Fibroblast of skin of scalp (primary cell): ENCODE measurements around the gene SBNO2.
"Not testable (repeated sequence)": the region's sequence is repeated elsewhere in the genome, so short reads cannot be mapped to it uniquely, and the experiment has no call there.

Experiments
- DNase-seq: peaks from one replicate; pipeline ENCODE4 v3.0.0-alpha.2; 2013

SBNO2 gene

DNA sequence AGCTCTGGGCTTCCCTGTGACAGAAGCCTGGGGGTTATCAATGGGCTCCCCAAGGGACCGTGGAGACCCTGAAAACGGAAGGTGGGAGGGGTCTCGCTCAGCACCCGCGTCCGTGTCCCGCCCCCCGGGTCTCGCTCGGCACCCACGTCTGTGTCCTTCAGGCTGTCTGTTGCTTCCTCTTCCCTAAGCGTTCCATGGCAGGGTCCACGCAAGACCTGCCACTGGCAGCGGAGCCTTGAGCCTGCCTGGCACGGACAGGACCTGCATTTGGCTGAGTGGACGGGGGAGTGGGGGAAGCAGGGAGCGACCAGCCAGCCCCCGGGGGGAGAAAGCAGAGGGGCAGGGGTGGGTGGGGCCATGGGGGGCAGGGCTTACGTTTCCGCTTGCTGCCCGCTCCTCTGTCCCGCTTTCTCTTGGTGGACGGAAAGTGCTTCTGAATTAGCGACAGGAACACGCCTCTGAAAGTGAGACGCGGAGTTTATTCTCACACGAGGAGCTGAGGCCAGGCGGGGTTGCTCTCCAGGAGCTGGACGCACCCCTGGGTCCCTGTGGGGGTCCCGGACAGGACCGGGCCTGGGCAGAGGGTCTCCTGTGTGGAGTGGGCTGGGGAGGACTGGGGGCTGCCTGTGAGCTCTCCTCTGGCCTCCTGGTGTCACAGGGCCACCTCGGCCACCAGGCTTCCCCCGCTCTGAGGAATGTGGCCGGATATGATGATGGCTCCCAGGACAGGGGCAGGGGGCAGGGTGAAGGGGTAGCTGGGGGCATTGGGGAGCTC is 58.2 kb downstream of the SBNO2 start:
- DNase-seq, result no peak

DNA sequence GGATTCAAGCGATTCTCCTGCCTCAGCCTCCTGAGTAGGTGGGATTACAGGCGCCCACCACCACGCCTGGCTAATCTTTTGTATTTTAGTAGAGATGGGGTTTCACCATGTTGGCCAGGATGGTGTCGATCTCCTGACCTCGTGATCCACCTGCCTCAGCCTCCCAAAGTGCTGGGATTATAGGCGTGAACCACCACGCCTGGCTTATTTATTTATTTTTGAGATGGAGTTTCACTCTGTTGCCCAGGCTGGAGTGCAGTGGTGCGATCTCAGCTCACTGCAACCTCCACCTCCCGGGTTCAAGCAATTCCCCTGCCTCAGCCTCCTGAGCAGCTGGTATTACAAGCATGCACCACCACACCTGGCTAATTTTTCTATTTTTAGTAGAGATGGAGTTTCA is 59.3 kb downstream of the SBNO2 start:
- not testable (repeated sequence) for DNase-seq

DNA sequence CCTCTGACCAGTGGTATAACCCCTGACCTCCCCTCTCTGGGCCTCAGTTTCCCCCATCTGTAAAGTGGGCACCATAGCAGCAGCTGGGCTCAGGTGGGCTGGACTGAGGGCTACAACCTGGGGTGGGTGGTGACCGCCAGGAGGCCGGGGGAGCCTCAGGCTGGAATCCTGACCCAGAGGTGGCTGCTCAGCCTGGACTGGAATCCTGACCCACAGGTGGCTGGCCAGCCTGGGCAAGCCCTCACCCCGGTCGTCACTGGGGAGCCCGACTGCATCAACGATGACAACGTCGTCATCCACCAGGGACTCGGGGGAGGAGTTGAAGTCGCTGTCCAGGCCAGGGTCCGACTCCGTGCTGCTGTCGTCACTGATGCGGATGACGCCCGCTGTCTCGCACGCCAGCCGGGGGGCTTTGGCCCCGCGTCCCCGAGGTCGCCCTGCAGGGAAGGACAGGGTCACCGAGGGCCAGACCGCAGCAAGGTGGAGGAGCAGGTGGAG is 60.0 kb downstream of the SBNO2 start:
- no peak for DNase-seq

DNA sequence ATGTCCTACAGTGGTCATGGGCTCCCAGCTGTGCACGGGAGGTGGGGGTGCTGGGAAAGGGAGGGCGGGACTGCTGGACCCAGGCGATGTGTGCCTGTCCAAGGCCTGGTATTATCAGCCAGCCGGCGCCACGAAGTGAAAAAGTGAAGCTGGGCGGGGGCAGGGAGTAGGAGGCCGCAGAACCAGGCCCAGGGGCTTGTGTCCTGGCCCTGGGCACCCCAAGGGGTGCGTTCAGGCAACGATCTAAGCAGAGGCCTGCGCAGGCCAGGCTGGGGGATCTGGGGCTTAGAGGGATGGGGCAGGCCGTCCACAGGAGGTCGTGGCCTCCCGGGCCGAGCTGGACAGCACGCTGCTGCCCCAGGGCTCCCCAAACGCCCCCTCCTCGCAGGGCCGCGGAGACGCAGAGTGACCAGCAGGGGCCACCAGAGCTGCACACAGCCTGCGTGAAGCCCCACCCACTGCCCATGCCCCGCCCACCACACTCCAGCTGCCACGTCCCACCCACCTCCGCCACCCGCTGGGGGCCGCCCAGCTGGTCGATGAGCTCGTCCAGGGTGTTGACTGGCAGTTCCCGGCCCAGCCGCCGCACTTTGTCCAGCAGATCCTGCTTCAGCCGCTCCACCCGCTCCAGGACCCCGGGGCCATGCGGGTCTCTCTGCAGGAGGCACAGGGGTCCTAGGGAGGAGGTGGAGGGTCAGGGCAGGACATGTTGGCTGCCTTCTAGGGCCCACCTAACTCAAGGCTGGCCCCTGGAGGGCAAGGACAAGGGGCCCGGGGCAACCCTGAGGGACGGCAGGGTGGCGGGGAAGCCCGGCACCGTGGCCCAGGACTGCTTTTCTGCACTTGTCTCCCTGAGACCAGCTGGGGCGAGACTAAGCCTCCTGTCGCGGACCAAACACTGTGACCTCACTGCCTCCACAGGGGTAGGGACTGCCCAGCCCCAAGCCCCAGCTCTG is 60.8 kb downstream of the SBNO2 start:
- peak; percentile 93 for DNase-seq

DNA sequence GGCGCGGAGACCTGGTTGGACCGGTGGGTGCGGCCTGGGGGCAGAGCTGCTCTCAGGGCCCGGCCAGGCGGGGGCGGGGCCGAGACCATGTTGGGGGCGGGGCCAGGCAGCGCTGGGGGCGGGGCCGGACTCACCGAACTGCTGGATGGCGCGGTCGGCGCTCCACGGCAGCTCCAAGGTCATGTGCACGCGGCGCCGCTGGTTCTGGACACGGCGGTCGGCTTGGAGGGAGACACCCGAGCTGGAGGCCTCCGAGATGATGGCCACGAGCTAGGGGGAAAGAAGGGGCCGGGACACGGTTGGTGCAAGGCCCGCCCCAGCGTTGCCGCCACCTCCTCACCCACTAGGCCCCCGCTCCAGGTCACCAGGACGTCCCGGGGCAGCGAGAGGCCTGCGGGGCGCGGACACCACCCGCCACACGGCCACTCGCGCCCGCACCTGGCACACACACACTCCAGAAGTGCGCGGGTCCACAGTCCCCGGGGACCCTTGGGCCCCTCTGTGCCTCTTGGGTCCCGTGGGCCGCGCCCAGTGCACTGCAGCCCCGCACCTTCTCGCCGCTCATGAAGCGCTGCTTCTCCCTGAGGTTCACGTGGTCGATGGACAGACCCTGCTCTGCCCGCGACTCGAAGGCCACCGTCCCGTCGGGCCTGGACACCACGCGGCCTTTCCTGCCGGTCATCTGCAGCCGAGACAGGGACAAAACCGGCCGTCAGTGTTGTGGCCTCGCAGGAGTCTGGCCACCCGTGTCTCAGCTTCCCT is 61.6 kb downstream of the SBNO2 start:
- no peak for DNase-seq

DNA sequence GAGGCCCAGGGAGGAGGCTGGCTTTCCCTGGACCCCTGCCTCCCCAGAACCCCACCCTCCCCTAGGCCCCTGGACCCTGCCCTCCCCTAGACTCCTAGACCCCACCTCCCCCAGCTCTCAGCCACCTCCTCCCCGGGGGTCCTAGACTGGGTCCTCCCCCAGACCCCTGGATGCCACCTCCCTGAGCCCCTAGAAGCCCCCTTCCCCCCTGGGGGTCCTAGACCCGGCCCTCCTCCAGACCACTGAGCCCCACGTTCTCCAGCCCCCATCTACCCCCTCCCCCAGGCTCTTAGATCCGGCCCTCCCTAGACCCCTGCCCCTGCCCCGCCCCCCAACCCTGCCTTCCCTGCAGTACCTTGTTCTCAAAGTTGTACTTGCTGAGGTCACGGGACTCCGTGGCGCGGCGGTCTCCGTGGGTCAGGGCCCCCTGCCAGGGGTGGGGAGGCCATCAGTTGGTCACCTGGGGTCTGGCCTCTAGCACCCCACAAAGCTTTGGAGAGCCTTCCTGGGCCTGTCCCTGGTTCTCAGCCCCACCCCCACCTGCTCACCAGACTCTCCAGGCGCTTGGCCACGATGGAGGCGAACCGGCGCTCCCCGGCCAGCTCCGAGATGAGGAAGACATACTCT is 62.3 kb downstream of the SBNO2 start:
- no peak for DNase-seq

DNA sequence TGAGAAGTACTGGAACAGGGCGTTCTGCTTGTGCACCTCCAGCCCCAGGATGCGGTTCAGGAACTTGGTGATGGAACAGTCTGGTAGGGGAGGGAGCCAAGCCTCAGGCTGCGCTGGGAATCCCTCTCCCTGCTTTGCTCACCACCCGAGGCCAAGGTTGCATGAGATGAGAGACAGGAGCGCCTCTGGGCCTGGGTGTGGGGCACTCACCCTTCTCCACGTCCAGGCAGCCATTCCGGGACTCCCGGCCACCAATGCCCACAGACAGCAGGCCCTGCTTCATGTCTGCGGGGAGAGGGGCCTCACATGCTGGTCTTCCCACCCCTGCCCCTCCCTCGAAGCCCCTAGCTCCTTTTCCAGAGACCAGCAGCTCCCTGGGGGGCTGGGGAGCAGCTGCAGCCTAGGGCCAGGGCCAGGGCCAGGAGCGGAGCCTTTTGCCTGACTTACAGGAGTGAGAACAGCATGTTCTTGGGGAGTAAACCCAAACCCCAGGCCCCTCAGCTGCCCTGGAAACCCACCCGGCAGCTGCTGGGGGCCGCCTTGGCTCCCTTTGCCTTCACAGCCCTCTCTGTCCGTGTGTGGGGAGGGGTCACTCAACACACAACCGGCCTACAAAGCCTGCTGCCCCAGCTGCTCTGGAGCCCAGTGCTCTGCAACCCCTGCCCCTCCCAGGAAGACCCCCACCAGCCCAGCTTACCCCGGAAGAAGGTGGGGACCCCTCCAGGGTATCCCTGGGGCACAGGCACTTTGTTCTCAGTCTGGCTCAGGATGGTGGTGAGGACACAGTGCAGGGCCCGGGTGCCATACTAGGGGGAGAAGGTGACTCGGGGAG is 63.0 kb downstream of the SBNO2 start:
- no peak for DNase-seq

DNA sequence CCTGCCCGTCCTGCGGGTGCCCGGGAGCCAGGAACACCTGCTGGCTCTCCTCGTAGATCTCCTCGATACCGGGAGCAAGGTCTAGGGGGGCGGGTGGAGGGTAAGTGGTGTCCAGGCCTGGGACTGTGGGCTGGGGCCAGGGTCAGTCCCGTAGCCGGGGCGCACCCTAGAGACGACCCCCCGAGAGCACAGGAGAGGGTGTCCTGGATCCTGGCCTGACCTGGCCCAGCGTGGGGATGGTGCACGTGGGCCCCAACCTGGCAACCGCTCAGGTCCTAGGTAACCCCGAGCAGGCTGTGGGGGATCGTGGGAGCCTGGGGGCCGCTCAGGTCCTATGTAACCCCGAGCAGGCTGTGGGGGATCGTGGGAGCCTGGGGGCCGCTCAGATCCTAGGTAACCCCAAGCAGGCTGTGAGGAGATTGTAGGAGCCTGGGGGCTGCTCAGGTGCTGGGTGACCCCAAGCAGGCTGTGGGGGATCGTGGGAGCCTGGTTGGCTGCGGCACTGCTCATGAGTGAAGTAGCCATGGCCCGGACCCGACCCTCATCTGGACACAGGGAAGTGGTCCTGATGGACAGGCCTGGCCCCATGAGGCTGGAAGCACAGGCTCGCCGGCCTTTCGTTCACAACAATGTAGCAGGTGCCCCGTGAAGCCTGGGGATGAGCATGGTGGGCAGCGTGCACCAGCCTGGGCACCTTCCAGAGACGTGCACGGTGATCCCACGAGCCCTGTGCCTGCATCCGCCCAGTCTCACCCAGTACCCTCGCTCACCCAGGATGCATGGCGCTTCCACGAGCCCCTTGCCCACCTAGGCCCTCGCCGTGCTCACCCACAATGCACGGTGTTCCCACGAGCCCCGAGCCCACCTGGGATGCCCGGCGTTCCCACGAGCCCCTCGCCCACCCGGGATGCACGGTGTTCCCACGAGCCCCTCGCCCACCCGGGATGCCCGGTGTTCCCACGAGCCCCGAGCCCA is 64.1 kb downstream of the SBNO2 start:
- DNase-seq, result no peak

DNA sequence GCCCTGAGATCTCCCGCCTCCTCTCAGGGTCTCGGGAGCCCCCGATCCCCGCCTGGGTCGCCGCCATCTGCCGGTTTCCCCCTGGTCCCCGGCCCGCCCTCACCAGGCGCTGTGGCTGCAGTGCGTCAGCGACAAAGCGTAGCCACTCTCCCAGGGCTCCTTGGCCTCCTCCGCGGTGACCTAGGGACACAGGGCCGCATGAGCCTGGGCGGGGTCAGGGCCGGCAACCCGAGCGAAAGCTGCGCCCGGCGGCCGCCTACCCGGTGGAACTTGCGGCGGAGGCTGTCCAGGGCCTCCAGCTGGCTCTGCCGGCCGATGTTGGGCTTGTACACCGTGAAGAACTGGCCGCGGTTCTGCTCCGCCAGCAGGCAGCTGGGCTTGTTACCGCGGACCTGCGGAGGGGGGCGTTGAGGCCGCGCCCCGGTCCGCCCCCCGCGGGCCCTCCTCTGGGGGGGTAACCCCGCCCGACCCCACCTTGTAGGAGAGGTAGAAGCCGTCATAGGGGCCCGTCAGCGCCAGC is 65.0 kb downstream of the SBNO2 start:
- DNase-seq, result no peak

DNA sequence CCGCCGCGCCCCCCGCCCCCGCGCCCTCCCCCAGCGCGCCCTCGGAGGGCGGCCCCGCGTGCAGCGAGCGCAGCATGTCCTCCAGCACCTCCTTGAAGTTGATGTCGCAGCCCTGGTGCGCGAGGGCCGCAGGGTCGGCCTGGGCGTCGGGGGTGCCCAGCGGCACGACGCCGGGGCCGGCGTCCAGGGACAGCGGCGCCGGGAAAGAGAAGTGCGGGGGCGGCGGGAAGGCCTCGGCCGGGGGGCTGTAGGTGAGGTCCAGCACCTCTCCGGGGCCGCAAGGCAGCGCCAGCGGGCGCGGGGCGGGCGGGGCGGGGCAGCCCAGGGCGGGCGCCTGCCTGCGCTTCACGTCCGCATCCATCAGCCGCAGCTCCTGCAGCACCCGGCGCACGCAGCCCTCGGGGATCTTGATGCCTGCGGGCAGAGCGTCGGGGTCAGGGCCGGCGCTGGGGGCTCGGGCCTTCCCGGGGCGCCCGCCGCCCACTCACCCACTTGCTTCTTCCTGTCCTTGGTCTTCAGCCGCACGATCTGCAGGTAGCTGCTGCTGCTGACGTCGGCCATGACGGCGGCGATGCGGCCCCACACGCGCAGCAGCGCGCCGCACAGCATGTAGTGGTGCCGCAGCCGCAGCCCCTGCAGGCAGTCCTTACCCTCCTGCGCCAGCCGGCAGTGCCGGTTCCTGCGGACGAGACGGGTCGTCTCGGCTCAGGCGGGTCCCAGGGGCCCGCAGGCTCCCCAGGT is 65.6 kb downstream of the SBNO2 start:
- DNase-seq, result no peak

DNA sequence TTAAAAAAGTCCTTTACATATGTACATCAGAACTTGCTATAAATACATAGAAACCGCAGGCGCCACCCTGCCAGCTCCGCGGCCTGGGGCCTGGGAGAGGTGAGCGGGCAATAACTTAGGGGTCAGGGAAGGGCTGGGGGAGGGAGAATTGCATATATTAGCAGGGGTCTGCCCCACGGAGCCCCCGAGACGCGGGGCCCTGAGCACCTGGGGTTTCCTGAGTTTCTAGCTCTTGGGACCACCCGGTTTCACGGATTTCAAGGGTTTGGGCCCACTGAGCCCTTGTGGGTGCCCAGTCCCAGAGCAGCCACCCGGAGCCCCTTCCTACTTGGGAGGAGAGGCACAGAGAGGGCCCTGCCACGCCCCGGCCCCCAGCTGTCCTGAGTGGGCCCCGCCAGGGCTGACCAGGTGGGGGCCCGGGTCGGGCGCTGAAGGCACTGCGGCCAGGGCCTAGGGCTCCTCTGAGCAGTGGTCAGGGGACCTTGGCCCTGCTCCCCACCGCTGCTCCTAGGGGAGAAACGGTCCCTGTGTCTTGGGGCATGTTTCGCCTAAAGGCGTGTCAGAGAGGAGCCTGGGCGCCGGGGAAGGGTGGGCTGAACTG is 66.3 kb downstream of the SBNO2 start:
- no peak for DNase-seq

DNA sequence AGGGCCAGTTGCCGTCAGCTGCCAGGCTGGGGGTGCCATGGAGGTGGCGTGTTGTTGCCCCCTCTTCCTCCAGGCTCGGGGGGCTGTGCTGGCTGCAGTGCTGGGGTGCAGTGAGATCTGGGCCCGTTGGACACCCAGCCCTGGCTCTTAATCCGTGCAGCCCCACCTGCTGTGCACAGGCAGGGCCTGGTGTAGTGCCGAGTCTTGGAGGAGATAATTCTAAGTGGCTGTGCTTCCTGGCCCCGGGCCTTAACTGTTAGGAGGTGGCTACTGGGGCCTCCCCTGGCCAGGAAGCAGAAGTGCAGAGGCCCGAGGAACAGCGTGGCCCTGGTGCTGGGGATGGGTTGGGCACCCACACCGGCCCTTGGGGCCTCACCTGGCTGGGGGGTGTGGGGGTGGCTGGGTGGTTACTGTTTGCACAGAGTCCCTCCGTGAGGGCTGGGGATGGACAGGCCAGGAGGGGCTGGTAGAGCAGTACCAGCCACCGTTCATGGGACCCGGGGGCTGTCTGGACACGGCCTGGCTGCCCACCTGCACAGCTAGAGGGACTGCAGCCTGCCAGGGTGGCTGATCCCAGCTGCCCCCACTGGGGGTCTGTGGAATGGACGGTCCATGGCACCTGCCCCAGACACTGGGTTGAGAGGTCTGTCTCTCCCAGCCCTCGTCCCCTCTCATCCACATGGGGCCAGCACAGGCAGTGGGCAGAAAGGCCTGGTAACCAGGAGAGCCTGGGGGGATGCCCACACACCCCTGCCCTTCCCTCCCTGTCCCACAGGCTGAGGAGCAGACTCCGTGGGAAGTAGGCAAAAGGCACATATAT is 67.0 kb downstream of the SBNO2 start:
- no peak for DNase-seq

DNA sequence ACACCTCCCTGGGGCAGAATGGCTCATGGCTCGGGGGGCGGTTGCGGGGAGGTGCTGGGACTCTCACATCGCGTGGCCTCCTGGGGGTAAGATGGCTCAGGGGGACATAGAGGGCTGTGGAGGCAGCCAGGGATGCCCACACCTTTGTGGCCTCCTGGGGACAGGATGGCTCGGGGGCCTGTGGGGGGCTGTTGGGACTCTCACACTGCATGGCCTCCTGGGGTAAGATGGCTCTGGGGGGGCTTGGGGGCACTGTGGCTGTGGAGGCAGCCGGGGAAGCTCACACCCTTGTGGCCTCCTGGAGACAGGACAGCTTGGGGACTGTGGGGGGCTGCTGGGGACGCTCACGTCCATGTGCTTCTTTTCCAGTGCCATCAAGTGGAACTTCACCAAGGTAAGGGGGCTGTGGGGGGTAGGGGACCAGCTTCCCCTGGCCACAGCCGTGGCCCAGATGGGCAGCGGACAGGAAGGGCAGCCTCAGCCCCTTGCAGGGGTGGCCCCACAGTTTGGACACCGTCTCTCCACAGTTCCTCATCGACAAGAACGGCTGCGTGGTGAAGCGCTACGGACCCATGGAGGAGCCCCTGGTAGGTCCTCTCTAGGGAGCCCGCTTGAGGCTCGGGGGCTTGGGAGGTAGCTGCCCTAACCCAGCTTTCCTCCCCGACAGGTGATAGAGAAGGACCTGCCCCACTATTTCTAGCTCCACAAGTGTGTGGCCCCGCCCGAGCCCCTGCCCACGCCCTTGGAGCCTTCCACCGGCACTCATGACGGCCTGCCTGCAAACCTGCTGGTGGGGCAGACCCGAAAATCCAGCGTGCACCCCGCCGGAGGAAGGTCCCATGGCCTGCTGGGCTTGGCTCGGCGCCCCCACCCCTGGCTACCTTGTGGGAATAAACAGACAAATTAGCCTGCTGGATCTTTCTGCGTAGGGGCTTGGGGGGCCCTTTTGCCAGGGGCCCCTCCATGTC is 67.9 kb downstream of the SBNO2 start:
- no peak for DNase-seq

DNA sequence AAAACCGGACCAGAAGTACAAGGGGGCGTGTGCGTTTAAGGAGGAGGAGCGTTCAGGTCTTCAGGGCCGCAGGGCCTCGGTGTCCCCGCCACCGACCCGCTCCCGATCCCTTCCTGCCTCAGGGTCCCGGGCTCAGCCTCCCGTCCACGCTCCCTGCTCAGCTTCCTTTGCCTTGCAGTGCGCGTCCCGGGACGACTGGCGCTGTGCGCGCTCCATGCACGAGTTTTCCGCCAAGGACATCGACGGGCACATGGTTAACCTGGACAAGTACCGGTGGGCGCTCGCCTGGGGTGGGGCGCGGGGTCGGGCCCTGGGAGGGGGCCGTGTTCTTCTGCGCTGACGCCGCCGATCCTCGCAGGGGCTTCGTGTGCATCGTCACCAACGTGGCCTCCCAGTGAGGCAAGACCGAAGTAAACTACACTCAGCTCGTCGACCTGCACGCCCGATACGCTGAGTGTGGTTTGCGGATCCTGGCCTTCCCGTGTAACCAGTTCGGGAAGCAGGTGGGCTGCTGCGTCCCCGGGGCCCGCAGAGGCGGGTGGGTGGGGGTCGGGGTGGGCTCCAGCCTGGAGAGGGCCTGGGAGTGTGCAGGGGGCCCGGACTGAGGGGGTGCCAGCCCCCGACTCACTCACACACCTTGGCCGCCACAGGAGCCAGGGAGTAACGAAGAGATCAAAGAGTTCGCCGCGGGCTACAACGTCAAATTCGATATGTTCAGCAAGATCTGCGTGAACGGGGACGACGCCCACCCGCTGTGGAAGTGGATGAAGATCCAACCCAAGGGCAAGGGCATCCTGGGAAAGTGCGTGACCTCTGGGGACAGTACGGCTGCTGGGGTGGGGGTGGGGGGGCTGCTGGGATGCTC is 68.8 kb downstream of the SBNO2 start:
- peak; percentile 33 for DNase-seq

DNA sequence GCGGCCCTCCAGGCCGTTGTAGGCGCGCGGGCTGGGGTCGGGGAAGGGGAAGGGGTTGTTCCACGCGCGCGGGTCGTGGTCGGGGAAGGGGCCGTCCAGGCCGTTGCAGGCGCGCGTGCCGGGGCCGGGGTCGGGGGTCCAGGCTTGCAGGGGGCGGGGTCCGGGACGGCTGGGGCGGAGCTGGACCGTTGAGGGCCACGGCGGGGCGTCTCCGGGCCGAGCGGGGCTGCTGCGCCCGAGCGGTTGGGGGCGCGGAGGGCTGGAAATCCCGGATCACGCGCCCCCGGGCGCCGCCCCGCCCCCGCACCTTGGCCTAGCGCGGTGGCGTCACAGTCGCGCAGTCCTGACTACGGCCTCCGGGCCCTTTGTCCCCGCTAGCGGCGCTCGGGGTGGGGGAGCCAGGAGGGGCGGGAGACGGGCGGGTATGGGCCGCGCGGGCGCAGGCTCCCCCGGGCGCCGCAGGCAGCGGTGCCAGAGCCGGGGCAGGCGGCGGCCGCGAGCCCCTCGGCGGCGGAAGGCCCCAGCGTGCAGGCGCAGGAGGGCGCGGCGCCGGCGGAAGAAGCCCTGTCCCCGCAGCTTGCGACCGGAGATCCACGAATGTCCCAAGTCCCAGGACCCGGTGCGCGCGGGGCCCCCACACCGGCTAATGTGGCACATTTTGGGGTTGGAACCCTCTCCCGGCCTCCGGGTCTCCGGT is 69.6 kb downstream of the SBNO2 start:
- DNase-seq, result peak; percentile 64
